ENCODE measurements around the gene SLC25A45.

Gene SLC25A45

DNA sequence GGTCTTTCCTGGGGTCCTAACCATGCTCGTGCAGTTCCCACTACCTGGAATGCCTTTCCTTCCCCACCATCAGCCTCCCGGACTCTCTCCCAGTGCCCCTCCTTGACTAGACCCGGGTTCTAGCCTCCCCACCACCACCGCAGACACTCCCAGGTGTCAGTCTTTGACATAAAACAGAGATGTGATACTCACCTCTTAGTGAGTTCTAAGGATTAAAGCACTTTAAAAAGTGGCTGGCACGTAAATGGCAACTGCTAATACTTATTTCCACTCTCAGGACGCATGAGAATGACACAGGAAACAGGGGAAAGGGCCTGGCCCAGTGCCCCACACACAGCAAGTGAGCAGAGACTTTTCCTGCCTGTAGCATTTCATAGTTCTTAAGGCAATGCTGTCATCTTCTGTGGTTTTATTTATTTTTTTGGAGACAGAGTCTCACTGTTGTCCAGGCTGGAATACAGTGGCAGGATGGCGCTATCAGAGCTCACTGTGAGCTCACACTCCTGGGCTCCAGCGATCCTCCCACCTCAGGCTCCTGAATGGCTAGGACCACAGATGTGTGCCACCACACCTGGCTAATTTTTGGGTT lies 1.9 kb upstream of the SLC25A45 start:
- DNase-seq, result no peak

DNA sequence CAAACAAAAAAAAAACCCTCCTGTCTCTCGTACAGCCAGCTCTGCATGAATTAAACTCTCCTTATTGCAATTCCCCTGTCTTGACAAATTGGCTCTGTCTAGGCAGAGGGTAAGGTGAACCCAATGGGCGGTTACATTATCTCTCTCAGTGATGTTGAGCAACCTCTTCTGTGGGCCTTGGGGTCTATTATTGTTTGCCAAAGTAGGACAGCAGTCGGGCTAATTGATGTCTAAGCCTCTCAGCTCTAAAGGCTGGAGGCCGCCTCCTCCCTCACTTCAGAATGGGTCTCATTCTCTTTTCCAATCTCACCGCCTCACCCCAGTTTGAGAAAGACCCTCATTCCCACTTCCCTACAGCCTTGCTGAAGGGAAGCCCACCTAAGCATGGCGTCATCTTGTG lies 1.3 kb upstream of the SLC25A45 start:
- no peak for DNase-seq

DNA sequence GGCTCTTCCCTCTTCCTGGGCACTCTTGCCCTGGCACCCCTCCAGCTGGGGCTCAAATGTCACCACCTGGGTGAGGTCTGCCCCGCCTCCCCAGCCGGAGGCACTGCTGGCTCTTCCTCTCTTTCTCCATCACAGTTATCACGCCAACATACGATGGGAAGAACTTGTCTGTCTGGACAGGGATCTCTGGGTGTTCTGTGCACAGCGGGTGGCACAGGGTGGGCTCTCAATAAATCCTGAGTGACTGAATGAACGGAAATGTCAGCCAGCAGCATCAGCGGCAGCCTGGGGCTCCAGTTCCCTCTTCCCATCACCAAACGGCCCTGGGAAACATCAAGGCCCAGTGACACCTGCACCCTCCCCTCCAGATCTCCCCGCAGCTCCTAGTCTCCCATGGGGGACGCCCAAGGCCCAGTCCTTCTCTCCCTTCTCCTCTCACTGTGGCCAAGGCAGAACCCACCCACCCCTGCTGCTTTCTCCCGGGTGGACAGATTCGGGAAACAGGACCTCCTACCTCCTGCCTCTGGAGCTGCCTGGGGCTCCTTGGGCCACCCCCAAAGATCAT lies 440 bp upstream of the SLC25A45 start:
- DNase-seq, result no peak

DNA sequence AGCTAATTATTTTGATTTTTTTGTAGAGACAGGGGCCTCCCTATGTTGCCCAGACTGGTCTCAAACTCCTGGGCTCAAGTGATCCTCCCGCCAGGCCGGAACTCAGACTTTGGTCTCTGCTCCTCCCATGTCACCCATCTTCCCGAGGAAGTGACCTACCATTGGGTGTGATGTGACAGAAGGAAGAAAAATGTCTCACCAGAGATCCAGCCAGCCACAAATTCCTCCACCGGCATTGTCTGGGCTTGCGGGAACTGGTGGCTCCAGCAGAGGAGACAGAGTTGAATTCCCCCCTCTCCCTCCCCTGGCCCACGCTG lies 772 bp downstream of the SLC25A45 start:
- DNase-seq, result no peak

DNA sequence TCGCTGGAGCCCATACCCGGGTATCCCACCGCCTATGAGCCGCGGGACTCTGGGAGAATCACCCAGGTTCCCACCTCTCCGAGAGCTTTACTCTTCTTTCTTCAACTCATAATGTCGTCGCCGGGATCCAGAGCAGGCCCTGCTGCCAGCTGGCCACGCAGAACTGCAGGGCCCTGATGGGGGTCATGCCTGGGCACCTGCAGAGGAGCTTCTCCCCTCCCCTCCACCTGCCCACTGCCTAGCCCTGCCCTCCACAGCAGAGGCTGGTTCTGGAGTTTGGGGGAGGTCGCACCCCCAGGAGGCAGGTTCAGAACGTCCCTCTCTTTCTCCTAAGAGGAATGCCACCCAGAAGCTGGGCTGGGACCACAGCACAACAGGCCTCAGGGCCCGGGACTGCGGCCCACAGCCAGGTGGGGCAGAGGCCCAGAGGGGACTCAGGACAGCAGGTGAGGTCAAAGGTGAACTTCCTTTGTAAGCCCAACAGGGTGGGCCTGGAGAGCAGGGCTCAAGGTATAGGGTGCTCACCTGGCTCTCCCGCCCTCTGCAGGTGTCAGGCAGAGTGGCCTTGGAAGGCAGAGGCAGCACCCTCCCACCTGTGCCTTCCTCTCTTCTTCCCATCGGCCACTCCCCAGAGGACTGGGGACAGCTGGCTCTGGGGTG lies 1.9 kb downstream of the SLC25A45 start:
- no peak for DNase-seq

DNA sequence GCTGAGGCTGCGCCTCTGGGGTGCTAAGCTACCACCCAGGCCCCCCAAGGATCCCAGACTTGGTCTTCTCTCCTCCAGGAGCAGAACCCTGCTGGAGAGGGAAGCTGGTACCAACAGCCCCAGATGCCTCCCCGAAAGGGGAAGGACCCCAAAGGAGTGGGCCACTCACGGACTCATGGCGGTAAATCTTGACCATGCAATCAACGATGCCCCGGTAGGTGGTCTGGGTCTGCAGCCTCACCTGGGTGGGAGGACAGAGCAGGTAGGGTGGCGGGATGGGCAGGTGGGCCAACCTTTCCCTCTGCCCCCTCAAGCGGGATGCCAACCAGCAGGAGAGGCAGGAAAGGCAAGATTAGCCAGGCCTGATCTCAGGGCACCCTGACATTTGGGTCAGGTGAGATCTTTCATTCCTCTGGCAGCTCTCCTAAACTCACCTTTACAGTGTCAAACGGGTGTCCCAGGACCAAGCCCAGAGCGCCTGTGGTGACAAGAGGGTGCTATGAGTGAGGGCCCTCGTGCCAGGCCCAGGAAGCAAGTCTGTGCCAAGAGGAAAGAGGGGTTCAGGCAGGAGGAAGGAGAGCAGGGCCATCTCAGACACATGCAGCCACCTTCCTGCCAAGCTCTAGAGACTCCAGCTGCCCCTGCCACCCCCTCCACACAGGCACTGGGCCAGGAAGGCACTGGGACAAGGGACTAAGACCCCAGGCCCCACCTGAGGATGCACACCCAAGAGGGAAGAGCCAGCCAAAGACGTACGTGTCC lies 2.6 kb downstream of the SLC25A45 start:
- no peak for DNase-seq

DNA sequence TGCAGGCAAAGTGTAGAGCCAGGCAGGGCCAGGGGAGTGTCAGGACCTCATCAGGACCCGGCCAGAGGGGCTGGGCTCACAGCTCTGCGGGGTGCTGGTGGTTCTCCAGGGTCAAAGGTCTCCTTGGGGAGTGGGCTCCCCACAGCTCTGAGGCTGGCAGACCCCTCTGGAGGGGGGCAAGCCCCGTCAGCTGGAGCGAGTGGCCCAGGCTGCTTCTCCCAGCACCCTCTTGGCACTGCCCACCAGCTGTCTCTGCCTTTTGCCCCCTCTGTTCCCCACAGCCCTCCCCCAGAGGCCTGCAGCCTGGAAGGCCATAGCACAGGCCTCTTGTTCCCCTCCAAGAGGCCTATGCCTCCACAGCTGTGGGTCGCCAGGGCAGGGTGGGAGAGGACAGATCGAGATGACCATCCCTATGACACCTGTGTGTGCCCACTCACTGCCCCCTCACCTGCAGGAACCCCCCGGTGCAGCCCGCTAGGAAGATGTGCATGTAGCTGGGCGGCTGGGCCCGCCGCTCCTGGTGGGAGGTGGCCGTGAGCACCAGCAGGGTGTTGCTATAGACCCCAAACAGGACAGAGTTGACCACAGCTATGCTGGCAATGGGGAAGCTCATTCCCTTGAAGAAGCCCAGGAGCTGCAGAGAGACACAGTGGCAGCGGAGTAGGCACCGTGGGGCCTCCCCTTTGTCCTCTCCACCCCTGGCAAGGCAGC lies 3.4 kb downstream of the SLC25A45 start:
- no peak for DNase-seq

DNA sequence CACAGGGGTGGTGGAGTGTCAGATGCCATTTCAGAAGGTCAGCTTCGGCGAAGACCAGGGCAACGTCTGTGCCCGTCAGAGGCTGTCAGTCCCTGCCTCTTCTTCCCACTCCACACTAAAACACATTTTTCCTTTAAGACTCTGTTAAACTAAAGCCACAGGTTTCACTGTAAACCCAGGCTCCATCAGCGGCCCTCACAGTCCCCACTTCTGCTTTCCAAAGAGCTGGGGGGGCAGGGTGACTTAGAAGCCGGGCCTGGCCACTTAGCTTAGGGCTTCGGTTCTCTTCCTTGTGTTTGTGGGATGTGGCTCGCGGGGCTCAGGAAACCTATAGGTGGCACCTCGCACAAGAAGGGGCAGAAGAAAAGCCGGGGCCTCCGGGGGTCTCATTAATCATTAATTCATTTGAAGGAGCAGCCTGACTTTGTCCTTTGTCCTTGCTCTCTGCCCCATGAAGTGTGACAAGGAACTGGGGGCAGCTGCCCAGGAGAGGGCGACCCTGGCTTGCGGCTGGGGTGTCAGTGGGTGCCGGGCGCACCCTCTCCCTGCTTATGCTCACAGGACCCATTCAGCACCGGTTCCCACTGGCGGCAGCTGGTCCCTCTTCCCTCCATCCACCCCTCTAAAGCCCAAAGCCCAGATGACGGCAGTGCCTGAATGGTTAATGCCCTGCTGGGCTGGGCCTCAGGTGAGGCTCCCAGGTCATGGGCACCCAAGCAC lies 4.1 kb downstream of the SLC25A45 start:
- DNase-seq, result no peak

DNA sequence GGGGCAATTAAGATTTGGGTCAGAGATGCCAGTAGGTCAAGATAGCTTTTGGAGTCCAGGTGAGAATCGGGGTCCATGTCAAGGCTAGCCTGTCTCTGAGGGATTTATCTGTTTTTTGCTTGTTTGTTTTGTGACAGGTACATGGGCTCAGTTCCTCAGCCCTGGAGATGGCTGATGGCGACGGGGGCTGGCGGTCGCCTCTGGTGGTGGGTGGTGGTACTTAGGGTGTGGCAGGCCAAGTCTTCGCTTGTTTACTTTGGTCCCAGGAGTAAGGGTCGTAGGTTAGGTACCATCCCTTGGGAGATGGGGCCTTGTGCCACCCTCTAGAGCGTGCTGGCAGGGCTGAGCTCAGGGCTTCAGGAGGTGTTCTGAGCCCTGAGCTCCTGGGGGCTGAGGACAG lies 4.7 kb downstream of the SLC25A45 start:
- no peak for DNase-seq

DNA sequence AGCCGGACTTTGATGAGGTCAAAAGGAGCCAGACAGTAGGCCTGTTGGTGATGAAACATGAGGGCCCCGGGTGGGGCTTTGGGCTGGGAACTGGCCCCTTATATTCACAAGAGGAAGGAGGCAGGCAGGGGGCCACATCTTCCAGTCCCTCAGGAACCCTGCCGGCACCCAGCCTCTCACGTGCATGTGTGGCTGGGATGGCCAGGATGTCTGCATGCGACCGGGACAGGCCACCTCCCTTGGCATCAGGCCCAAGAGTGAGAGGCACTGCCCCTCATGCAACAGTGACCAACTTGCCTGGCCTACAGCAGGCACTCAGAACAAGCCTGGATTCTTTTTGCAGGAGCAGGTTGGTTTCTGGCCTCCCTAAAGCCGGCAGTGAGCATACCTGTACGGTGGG lies 5.4 kb downstream of the SLC25A45 start:
- DNase-seq, result no peak

DNA sequence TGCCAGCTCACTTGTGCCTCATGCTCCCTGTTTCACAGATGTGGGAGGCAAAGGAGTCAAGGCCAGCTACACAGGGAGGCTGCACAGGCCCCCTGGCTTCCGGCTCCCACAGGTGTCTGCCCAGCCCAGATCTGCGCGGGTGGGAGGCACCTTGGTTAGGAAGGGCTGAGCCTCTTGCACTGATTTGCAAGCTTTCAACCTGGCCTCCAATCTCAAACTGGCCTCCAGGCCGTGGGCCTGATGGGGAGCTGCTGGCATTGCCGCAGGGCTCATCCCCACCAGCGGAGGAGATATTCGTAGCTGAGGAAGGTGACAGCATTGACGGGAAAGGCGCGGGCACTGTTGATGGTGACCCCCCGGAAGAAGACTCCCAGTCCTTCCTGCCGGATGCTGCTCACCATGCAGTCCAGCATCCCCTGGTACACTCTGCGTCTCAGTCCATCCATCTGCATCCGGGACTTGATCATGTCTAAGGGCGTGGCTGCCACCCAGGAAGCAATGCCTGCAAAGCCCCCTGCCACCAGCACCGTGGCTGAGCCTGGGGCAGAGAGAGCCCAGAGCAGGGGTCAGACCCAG lies 6.2 kb downstream of the SLC25A45 start:
- no peak for DNase-seq

DNA sequence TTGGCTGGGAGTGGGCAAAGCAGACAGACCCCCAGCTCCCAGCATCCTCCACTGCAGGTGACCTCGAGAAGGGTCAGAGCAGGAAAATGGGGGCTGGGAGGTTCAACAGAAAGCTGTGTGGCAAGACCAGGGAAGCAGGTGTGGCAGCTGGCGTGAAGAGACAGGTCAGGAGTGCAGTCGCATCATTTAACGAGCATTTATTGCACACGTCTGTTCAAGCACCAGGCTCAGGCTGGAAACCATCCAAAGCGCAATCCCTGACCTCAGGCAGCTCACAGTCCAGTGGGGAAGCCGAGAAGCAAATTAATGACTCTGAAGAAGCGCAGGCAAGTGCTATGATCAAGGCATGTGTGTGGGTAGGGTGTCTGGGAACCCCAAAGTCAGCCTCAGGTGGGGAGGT lies 7.4 kb downstream of the SLC25A45 start:
- DNase-seq, result no peak

DNA sequence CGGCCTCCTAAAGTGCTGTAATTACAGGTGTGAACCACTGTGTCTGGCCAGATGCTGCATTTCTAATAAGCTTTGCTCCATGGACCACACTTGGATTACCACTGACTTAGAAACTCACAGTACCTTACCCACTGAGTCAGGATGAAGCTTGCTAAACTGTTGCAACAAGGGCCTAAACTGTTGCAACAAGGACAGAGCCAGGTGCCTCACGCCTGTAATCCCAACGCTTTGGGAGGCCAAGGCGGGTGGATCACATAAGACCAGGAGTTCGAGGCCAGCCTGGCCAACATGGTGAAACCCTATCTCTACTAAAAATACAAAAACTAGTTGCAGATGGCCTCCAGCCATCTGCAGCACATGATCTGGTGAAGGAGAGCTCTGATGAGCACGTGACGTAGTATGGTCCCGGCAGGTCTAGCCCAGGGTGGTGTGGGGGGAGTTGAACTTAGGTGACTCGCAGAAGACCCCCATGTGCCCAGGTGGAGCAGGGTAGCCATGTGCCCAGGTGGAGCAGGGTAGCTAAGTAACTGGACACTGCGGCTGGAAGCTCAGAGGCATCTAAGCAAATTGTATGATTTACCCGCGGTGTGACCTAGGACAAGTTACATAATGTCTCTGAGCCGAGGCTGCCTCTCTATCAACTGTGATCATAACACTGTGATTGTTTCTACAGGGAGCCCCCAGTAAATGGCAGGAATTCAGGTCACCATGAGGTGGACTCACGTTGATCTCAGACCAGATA lies 8.4 kb downstream of the SLC25A45 start:
- no peak for DNase-seq

DNA sequence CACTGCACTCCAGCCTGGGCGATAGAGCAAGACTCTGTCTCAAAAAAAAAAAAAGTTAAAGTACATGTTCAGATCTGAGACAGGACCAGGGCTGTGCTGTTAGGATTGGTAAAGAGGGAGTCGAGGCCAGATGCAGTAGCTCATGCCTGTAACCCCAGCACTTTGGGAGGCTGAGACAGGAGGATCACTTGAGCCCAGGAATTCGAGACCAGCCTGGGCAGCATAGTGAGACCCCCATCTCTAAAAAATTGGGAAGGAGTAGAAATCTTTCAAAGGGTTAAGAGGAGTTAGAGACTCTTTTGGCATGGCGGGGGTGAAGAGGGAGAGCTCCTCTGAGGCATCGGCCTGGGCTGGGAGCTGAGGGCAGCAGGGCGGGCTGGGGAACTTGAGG lies 11.8 kb downstream of the SLC25A45 start:
- DNase-seq, result no peak

DNA sequence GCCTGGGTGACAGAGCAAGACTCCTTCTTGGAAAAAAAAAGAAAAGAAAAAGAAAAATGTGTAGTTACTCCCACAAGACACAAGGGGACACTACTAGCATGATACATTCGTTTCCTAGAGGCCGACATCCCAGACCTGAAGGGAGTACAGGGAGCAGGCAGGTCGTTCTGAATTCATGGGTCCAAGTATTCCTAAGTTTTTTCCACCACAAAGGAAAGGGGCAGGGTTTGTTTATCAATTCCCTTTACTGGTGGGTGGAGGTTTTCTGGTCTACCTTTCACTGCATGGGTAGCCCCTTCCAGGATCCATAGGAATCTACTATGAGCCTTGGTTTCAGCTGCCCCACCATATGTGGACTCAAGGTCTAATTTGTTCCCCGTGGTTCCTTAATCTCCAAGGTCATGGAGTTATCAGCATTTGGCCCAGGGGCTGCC lies 16.1 kb downstream of the SLC25A45 start:
- DNase-seq, result peak; percentile 63

DNA sequence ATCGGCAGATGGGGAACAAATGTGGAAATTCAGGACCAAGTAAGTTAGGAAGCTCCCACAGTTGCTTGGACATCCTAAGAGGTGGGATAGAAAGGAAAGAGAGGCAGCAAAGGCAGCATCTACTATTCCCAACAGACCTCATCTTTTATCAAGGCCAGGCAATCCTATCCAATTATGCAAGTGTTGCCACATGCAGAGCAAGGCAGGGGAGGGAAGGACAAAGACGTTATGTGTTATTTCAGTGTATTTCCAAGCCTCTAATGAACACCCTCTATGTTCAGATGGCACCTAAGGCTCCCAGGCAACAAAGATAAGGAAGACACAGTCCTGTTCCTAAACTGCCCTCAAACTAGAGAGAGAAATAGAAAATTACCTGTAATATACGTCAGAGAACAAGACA lies 18.7 kb downstream of the SLC25A45 start:
- DNase-seq, result no peak

DNA sequence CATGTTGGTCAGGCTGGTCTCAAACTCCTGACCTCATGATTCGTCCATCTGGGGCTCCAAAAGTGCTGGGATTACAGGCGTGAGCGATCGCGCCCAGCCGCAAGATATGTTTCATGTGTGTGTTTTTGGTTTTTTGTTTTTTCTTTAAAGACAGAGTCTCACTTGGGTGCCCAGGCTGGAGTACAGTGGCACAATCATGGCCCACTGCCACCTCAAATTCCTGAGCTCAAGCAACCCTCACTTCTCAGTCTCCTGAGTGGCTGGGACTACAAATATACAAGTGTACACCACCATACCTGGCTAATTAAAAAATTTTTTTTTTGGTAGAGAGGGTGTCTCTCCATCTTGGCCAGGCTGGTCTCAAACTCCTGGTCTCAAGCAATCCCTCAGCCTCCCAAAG lies 19.5 kb downstream of the SLC25A45 start:
- DNase-seq, result no peak

DNA sequence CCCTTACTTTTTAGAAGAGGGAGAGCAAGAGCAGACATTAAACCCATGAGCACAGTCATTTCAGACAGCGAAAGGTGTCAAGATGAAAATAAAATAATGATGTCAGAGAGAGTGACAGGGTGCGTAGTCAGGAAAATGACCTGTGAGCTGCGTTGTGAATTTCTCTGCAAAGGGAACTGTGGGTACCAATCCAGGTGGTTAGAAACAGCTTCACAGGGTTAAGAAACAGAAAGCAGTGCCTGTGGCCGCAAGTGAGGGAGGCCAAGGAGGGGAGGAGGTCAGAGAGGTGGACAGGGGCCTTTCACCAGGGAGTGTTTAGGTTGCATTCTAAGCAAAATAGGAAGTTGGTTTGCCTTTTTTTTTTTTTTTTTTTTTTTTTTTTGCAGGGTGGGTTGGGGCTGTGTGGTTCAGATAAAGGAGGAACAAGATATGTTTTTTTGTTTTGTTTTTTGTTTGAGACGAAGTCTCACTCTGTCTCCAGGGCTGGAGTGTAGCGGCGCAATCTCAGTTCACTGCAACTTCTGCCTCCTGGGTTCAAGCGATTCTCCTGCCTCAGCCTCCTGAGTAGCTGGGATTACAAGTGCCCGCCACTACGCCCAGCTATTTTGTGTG lies 20.0 kb downstream of the SLC25A45 start:
- DNase-seq, result no peak

DNA sequence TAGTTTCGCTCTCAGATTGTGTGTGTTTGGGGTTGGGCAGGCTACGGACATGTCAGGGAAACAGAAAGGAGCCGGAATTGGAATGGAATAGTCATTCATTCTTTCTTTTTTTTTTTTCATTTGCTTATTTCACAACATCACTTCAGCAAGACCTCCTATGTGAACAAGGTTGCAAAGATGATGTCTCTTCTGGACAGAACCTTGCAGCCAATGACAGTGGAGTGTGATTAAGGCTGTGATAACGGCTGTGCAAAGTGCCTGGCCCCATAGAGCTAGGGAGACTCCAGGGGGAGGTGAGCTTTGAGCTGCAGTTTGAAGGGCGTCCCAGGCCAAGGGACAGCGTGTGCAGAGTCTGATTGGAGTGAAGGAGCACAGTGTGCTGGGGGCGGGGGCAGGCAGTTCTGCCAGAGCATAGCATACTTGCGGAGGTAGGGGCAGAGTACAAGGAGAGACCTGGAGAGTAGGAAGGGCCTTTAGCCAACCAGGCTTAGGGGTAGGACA lies 24.5 kb downstream of the SLC25A45 start:
- DNase-seq, result no peak

DNA sequence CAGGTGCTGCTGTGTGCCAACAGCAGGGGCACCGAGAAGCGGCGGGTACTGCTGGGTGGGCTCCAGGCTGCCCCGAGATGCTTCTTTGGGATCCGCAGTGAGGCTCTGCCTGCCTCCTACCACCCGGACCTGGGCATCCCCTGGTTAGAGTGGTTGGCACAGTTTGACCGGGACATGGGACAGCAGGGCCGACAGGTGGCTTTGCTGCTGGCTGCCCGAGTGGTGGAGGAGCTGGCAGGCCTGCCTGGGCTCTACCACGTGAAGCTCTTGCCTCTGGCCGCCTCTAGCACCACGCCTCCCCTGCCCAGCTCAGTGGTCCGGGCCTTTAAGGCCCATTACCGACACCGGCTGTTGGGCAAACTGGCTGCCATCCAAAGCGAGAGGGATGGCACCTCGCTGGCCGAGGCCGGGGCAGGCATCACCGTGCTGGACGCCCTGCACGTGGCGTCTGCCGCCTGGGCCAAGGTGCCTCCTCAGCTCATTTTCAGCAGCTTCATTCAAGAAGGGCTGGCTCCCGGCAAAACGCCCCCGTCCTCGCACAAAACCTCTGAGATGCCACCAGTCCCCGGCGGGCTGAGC lies 26.0 kb downstream of the SLC25A45 start:
- no peak for DNase-seq

All from amniotic stem cell (primary cell).